GM23338 (cell line): ENCODE results near the gene HAL. TPM values are rescaled to one million over a fixed set of nuclear protein-coding genes. Genes with fewer than 3 reads are reported as not detected.

Experiments used
- ATAC-seq: fragments of 200-7000 bp; cut with Tn5 transposase; 3 replicates; pipeline ENCODE4 v1.9.1; 2020
- DNase-seq: peaks from one replicate; pipeline ENCODE4 v3.0.0-alpha.2; 2015; ENCODE audit warnings: low spot score
- H2AFZ ChIP-seq: fragments of 200-600 bp; sonication (generic); 2 replicates; pipeline ENCODE4 v1.8.0; 2016; ENCODE audit warnings: antibody characterized with exemption, mild to moderate bottlenecking, moderate library complexity
- H3F3A ChIP-seq: fragments of 200-600 bp; sonication (generic); replicated peaks from 2 replicates; pipeline ENCODE4 v1.8.0; 2017; ENCODE audit warnings: antibody characterized with exemption, mixed run types, low read depth
- H3K27ac ChIP-seq: fragments of 200-600 bp; sonication (generic); 2 replicates; pipeline ENCODE4 v1.6.1; 2016; ENCODE audit warnings: low read depth
- H3K27me3 ChIP-seq: fragments of 200-600 bp; sonication (generic); 2 replicates; pipeline ENCODE4 v1.8.0; 2016; ENCODE audit warnings: mild to moderate bottlenecking, mixed run types, moderate library complexity; ENCODE audit not compliant: insufficient read depth
- H3K36me3 ChIP-seq: fragments of 200-600 bp; sonication (generic); 2 replicates; pipeline ENCODE4 v1.8.0; 2016; ENCODE audit warnings: mild to moderate bottlenecking; ENCODE audit not compliant: insufficient read depth
- H3K4me1 ChIP-seq: fragments of 200-600 bp; sonication (generic); 2 replicates; pipeline ENCODE4 v1.8.0; 2016; ENCODE audit warnings: mild to moderate bottlenecking, moderate library complexity; ENCODE audit not compliant: insufficient read depth
- H3K4me2 ChIP-seq: fragments of 200-600 bp; sonication (generic); 2 replicates; pipeline ENCODE4 v1.7.1; 2017; ENCODE audit warnings: mixed run types
- H3K4me3 ChIP-seq: fragments of 200-600 bp; sonication (generic); 2 replicates; pipeline ENCODE4 v1.6.1; 2016; ENCODE audit warnings: mixed run types
- H3K79me2 ChIP-seq: fragments of 200-600 bp; sonication (generic); replicated peaks from 2 replicates; pipeline ENCODE4 v1.8.0; 2017; ENCODE audit warnings: mild to moderate bottlenecking; ENCODE audit not compliant: insufficient read depth
- H3K9me2 ChIP-seq: fragments of 200-600 bp; sonication (generic); 2 replicates; pipeline ENCODE4 v1.8.0; 2017; ENCODE audit not compliant: insufficient read depth
- H4K20me1 ChIP-seq: fragments of 200-600 bp; sonication (generic); replicated peaks from 2 replicates; pipeline ENCODE4 v1.8.0; 2017; ENCODE audit warnings: mild to moderate bottlenecking; ENCODE audit not compliant: insufficient read depth
- H3K27ac Mint-ChIP-seq: 2 replicates; pipeline ENCODE4 v1.8.0; 2020; ENCODE audit warnings: inconsistent platforms, mild to moderate bottlenecking, moderate library complexity, mixed read lengths
- H3K27me3 Mint-ChIP-seq: 3 replicates; pipeline ENCODE4 v1.8.0; 2022; ENCODE audit warnings: low read depth, mild to moderate bottlenecking, moderate library complexity, mixed read lengths, inconsistent platforms; ENCODE audit not compliant: insufficient read depth, poor library complexity
- H3K36me3 Mint-ChIP-seq: 3 replicates; pipeline ENCODE4 v1.8.0; 2021; ENCODE audit warnings: low read depth, mild to moderate bottlenecking, inconsistent platforms, moderate library complexity, mixed read lengths
- H3K4me1 Mint-ChIP-seq: 3 replicates; pipeline ENCODE4 v1.8.0; 2020; ENCODE audit warnings: mild to moderate bottlenecking, inconsistent platforms, mixed read lengths
- H3K4me3 Mint-ChIP-seq: 3 replicates; pipeline ENCODE4 v1.8.0; 2021; ENCODE audit warnings: moderate library complexity, mild to moderate bottlenecking, inconsistent platforms, mixed read lengths
- H3K9me3 Mint-ChIP-seq: 3 replicates; pipeline ENCODE4 v1.8.0; 2020; ENCODE audit warnings: moderate library complexity, mild to moderate bottlenecking, inconsistent platforms, mixed read lengths
- CREB1 ChIP-seq: fragments of 250-450 bp; sonication (Bioruptor Pico); IDR thresholded peaks from 2 replicates; pipeline ENCODE4 v1.5.0; 2020; ENCODE audit warnings: low read depth, mild to moderate bottlenecking, moderate library complexity
- CTCF ChIP-seq, 2 experiments: fragments of 200-600 bp in 1 of 2; sonication (generic) in 1 of 2; conservative IDR thresholded peaks; 2 replicates each; pipeline versions ENCODE4 v1.5.1 to v1.6.1; 2016 to 2017; ENCODE audit warnings: antibody characterized with exemption in 2 of 2, low read depth in 2 of 2, mild to moderate bottlenecking in 2 of 2, moderate library complexity in 1 of 2
- EZH2 ChIP-seq: fragments of 200-600 bp; sonication (generic); IDR thresholded peaks from one replicate; pipeline ENCODE4 v1.8.0; 2017; ENCODE audit warnings: antibody characterized with exemption, mild to moderate bottlenecking, low read depth; ENCODE audit not compliant: unreplicated experiment
- POLR2AphosphoS5 ChIP-seq: IDR thresholded peaks from 2 replicates; pipeline ENCODE4 v1.6.1; 2016; ENCODE audit warnings: antibody characterized with exemption, low read depth
- polyA plus RNA-seq: library from polyadenylated mRNA; unstranded; fragments of >200 nt; fragmentation: Nextera tagmentation; extraction: Ambion mirVana; gene quantifications from 2 replicates; pipeline ENCODE4 v1.2.1, GENCODE V29; 2016
- total RNA-seq: library from RNA; depleted of rRNA; stranded (reverse); fragments of >200 nt; shearing (Covaris generic); gene quantifications from 2 replicates; pipeline ENCODE4 v1.2.3, GENCODE V29; 2014
- TF ChIP-seq, protein P1 (sequence below): fragments of 250-450 bp; sonication (Bioruptor Pico); IDR thresholded peaks from 2 replicates; pipeline ENCODE4 v1.5.0; 2020; ENCODE audit warnings: mild to moderate bottlenecking, moderate library complexity

HAL gene
- total and polyA plus RNA-seq, 2 experiments from 2014 or later = 0.17 to 0.24 TPM

DNA sequence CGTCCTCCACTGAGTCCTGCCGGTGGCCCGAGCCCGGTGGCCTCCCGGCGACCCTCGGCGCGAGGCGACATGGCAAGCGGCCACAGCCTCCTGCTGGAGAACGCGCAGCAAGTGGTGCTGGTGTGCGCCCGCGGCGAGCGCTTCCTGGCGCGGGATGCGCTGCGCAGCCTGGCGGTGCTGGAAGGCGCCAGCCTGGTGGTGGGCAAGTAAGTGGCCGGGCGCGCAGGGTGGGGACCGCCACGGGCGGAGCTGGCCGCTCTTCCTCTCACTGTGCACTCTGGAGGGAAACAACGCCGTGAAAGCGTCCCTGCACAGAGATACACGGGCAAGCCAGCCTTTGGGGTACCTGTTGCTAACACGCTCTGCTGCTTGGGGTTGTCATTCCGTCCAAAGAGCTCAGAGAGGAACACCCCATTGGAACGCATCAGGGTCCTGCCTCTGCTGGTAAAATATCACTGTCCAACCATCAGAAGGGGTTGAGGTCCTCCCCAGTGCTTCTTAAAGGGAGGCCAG, 52.8 kb downstream of the HAL start, which contains the start of gene AMDHD1:
Gene AMDHD1 (plus strand): TSS at position 2 of the 513 bp plus-strand sequence. CDS start 68 bp downstream, at position 70.
- Histone ChIP-seq H3K36me3 (no peaks in the 10 kb centered on the region), H3K9me2 (no peaks in the 10 kb centered on the region), H4K20me1 (no peaks in the 10 kb centered on the region), H3K4me2 (peak within 1 kb of the TSS; percentile 82), H2AFZ (peak within 1 kb of the TSS; percentile 99), H3K4me1 (peaks cover 4% of the 10 kb centered on the region; the same call in 1 of the 2 replicates), H3K27ac (no peak within 1 kb of the TSS), H3F3A (no peaks in the 10 kb centered on the region), H3K79me2 (no peaks in the 10 kb centered on the region), H3K27me3 (peaks cover 25% of the 10 kb centered on the region), H3K4me3 (peak within 1 kb of the TSS; percentile 90)
- Mint-ChIP-seq H3K9me3 (peaks cover 7% of the 10 kb centered on the region; the same call in 2 of the 3 replicates), H3K4me3 (peak within 1 kb of the TSS; percentile 92), H3K4me1 (peaks cover 8% of the 10 kb centered on the region; the same call in 2 of the 3 replicates), H3K27ac (no peak within 1 kb of the TSS), H3K27me3 (peaks cover 20% of the 10 kb centered on the region), H3K36me3 (peaks cover 4% of the 10 kb centered on the region; the same call in 1 of the 3 replicates)
- ATAC-seq = peak; percentile 85
- DNase-seq = peak; percentile 77
- no peak for TF ChIP-seq EZH2
- peak in 1 of 2 experiments; percentile 32; a peak in 2 of 4 replicates for TF ChIP-seq CTCF (conservative IDR thresholded peaks at IDR 0.05; ENCODE audit: low read depth in 2 of 2)
- no peak for TF ChIP-seq CREB1 (CRISPR knock-in tag)

DNA sequence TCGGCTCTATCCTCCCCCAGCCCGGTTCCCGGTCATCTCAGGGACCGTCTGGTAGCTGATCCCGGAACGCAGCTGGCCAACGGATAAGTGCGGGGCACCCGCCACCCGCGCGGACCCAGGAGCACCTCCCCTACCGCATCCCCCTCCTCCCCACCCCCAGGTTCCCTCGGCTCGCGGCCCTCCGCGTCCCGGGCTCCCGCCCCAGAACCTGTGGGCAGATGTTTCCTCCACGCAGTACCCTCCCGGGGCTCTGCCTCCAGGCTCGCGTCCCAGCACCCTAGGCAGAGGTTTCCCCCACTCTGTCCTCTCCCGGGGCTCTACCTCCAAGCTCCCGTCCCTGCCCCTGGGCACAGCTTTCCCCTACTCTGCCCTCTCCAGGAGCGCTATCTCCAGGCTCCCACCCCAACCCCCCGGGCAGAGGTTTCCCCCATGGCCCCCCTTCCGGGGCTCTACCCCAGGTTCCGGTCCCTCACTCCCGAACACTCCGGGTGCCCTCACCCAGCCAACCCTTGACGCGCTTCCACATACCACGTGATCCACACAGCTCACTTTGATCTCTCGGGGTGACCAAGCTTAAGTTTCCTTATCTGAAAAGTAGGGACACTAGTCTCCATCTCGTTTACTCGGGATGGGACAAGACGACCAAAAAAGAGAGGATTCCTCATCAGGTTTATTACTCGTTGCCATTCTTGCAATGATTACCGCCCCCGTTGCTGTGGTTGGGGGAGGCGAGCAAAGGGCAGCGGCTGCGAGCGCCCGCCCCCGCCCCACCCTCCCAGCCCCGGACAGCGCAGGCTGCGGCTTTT, 53.4 kb downstream of the HAL start, which contains the start of gene CCDC38:
Gene CCDC38 (minus strand): TSS at position 91 of the 806 bp plus-strand sequence. CDS start 6,105 bp downstream, outside the sequence.
- peak; percentile 93 for DNase-seq
- peak within 1 kb of the TSS; percentile 90 for H3K4me3 ChIP-seq
- no peaks in the 10 kb centered on the region for H3K9me2 ChIP-seq
- H3K4me2 ChIP-seq = peak within 1 kb of the TSS; percentile 82
- H3K36me3 Mint-ChIP-seq = peaks cover 4% of the 10 kb centered on the region; the same call in 1 of the 3 replicates
- peaks cover 4% of the 10 kb centered on the region; the same call in 1 of the 2 replicates for H3K4me1 ChIP-seq
- H3F3A ChIP-seq = no peaks in the 10 kb centered on the region
- no peaks in the 10 kb centered on the region for H3K79me2 ChIP-seq
- peaks cover 20% of the 10 kb centered on the region for H3K27me3 Mint-ChIP-seq
- no peaks in the 10 kb centered on the region for H4K20me1 ChIP-seq
- peaks cover 25% of the 10 kb centered on the region for H3K27me3 ChIP-seq
- peak; percentile 91 for ATAC-seq
- H3K36me3 ChIP-seq = no peaks in the 10 kb centered on the region
- peak within 1 kb of the TSS; percentile 99 for H2AFZ ChIP-seq
- H3K4me3 Mint-ChIP-seq = peak within 1 kb of the TSS; percentile 92
- no peak within 1 kb of the TSS for H3K27ac ChIP-seq
- peaks cover 7% of the 10 kb centered on the region; the same call in 2 of the 3 replicates for H3K9me3 Mint-ChIP-seq
- peaks cover 8% of the 10 kb centered on the region; the same call in 2 of the 3 replicates for H3K4me1 Mint-ChIP-seq
- TF ChIP-seq, protein P1, sequence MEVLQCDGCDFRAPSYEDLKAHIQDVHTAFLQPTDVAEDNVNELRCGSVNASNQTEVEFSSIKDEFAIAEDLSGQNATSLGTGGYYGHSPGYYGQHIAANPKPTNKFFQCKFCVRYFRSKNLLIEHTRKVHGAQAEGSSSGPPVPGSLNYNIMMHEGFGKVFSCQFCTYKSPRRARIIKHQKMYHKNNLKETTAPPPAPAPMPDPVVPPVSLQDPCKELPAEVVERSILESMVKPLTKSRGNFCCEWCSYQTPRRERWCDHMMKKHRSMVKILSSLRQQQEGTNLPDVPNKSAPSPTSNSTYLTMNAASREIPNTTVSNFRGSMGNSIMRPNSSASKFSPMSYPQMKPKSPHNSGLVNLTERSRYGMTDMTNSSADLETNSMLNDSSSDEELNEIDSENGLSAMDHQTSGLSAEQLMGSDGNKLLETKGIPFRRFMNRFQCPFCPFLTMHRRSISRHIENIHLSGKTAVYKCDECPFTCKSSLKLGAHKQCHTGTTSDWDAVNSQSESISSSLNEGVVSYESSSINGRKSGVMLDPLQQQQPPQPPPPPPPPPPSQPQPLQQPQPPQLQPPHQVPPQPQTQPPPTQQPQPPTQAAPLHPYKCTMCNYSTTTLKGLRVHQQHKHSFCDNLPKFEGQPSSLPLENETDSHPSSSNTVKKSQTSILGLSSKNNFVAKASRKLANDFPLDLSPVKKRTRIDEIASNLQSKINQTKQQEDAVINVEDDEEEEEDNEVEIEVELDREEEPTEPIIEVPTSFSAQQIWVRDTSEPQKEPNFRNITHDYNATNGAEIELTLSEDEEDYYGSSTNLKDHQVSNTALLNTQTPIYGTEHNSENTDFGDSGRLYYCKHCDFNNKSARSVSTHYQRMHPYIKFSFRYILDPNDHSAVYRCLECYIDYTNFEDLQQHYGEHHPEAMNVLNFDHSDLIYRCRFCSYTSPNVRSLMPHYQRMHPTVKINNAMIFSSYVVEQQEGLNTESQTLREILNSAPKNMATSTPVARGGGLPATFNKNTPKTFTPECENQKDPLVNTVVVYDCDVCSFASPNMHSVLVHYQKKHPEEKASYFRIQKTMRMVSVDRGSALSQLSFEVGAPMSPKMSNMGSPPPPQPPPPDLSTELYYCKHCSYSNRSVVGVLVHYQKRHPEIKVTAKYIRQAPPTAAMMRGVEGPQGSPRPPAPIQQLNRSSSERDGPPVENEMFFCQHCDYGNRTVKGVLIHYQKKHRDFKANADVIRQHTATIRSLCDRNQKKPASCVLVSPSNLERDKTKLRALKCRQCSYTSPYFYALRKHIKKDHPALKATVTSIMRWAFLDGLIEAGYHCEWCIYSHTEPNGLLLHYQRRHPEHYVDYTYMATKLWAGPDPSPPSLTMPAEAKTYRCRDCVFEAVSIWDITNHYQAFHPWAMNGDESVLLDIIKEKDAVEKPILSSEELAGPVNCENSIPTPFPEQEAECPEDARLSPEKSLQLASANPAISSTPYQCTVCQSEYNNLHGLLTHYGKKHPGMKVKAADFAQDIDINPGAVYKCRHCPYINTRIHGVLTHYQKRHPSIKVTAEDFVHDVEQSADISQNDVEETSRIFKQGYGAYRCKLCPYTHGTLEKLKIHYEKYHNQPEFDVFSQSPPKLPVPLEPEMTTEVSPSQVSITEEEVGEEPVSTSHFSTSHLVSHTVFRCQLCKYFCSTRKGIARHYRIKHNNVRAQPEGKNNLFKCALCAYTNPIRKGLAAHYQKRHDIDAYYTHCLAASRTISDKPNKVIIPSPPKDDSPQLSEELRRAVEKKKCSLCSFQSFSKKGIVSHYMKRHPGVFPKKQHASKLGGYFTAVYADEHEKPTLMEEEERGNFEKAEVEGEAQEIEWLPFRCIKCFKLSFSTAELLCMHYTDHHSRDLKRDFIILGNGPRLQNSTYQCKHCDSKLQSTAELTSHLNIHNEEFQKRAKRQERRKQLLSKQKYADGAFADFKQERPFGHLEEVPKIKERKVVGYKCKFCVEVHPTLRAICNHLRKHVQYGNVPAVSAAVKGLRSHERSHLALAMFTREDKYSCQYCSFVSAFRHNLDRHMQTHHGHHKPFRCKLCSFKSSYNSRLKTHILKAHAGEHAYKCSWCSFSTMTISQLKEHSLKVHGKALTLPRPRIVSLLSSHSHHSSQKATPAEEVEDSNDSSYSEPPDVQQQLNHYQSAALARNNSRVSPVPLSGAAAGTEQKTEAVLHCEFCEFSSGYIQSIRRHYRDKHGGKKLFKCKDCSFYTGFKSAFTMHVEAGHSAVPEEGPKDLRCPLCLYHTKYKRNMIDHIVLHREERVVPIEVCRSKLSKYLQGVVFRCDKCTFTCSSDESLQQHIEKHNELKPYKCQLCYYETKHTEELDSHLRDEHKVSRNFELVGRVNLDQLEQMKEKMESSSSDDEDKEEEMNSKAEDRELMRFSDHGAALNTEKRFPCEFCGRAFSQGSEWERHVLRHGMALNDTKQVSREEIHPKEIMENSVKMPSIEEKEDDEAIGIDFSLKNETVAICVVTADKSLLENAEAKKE (CRISPR knock-in tag) = no peak
- peak; percentile 31 for TF ChIP-seq POLR2AphosphoS5
- TF ChIP-seq CREB1 (CRISPR knock-in tag) = peak; percentile 52; the same call in 1 of the 2 replicates
- no peak within 1 kb of the TSS for H3K27ac Mint-ChIP-seq
